Skeletal muscle cell (primary cell): ENCODE measurements around the gene NANOS2.
A peak's percentile ranks its signal among the peaks of the same experiment; 100 is the strongest.
"Not testable (repeated sequence)": the region's sequence is repeated elsewhere in the genome, so short reads cannot be mapped to it uniquely, and the experiment has no call there.

Experiments used
- DNase-seq: peaks from one replicate; pipeline ENCODE4 v3.0.0-alpha.2; 2010; ENCODE audit warnings: low read depth
- H3K4me3 ChIP-seq: 2 replicates; pipeline ENCODE4 v1.5.1; 2011; ENCODE audit warnings: low read depth, mild to moderate bottlenecking, control low read depth, low read length, moderate library complexity

NANOS2 gene

GRCh38 chr19:45881082-45881908 lies 33.3 kb downstream of the NANOS2 start:
- no peak overlapping the region for H3K4me3 ChIP-seq
- DNase-seq = no peak

GRCh38 chr19:45879971-45880370 lies 34.6 kb downstream of the NANOS2 start:
- H3K4me3 ChIP-seq = no peak overlapping the region
- no peak for DNase-seq

GRCh38 chr19:45879055-45879454 lies 35.5 kb downstream of the NANOS2 start:
- DNase-seq = no peak
- no peak overlapping the region for H3K4me3 ChIP-seq

- no peak for DNase-seq
- no peak overlapping the region for H3K4me3 ChIP-seq
Observed at GRCh38 chr19:45878043-45878794, 36.4 kb downstream of the NANOS2 start.

GRCh38 chr19:45876411-45877197 lies 38.0 kb downstream of the NANOS2 start:
- peak overlapping the region; percentile 11 for H3K4me3 ChIP-seq
- DNase-seq = no peak

GRCh38 chr19:45876161-45876410 lies 38.5 kb downstream of the NANOS2 start:
- H3K4me3 ChIP-seq = no peak overlapping the region
- DNase-seq = no peak

- no peak overlapping the region for H3K4me3 ChIP-seq
- DNase-seq = no peak
Observed at GRCh38 chr19:45874620-45874966, 40.0 kb downstream of the NANOS2 start.

GRCh38 chr19:45873219-45873772 lies 41.3 kb downstream of the NANOS2 start:
- no peak for DNase-seq
- no peak overlapping the region for H3K4me3 ChIP-seq

GRCh38 chr19:45872095-45872919 lies 42.3 kb downstream of the NANOS2 start:
- no peak for DNase-seq
- H3K4me3 ChIP-seq = no peak overlapping the region

GRCh38 chr19:45870798-45871197 lies 43.8 kb downstream of the NANOS2 start:
- DNase-seq = no peak
- H3K4me3 ChIP-seq = no peak overlapping the region

- not testable (repeated sequence) for DNase-seq, H3K4me3 ChIP-seq
Observed at GRCh38 chr19:45867241-45867640, 47.3 kb downstream of the NANOS2 start.

GRCh38 chr19:45866400-45867176 lies 48.0 kb downstream of the NANOS2 start:
- no peak overlapping the region for H3K4me3 ChIP-seq
- DNase-seq = no peak

- H3K4me3 ChIP-seq = no peak overlapping the region
Observed at GRCh38 chr19:45865269-45865948, 49.2 kb downstream of the NANOS2 start.

GRCh38 chr19:45864629-45865082 lies 49.9 kb downstream of the NANOS2 start:
- H3K4me3 ChIP-seq = no peak overlapping the region

More at GRCh38 chr19:45865269-45865948, 49.2 kb downstream of the NANOS2 start:
- no peak for DNase-seq

GRCh38 chr19:45863840-45864628 lies 50.5 kb downstream of the NANOS2 start, which contains the start of gene FOXA3:
TSS of gene FOXA3 (plus strand) at chr19:45864326. CDS start at chr19:45864457, 131 bp downstream.
- no peak for DNase-seq

More at GRCh38 chr19:45864629-45865082, 49.9 kb downstream of the NANOS2 start:
- no peak for DNase-seq

GRCh38 chr19:45863335-45863839 lies 51.2 kb downstream of the NANOS2 start:
- peak overlapping the region; percentile 40 for H3K4me3 ChIP-seq
- DNase-seq = no peak

More at GRCh38 chr19:45863840-45864628, 50.5 kb downstream of the NANOS2 start, which contains the start of gene FOXA3:
- H3K4me3 ChIP-seq = peak within 1 kb of the TSS; percentile 40
